HG02884 (cell line): Measurements from ENCODE around the gene DNAJB11.

Source experiments
- ATAC-seq: cut with Tn5 transposase; IDR thresholded peaks from one replicate; pipeline ENCODE4 v1.9.1; 2021; ENCODE audit warnings: mild to moderate bottlenecking, moderate library complexity; ENCODE audit not compliant: unreplicated experiment

The DNAJB11 gene

GRCh38 chr3:186594591-186595113 is 24.1 kb downstream of the DNAJB11 start:
- ATAC-seq: no peak

- ATAC-seq: no peak
These were observed 26.2 kb downstream of the DNAJB11 start for GRCh38 chr3:186596568-186597287.

GRCh38 chr3:186598108-186598784 is 27.7 kb downstream of the DNAJB11 start:
- ATAC-seq: no peak

GRCh38 chr3:186598794-186599141 is 28.2 kb downstream of the DNAJB11 start:
- no peak for ATAC-seq

- ATAC-seq: no peak
These were observed 28.7 kb downstream of the DNAJB11 start for GRCh38 chr3:186599142-186599784.

- no peak for ATAC-seq
These were observed 29.3 kb downstream of the DNAJB11 start for GRCh38 chr3:186599785-186600166.

GRCh38 chr3:186600896-186601295 is 30.4 kb downstream of the DNAJB11 start:
- no peak for ATAC-seq

GRCh38 chr3:186603159-186603558 is 32.6 kb downstream of the DNAJB11 start:
- no peak for ATAC-seq

- no peak for ATAC-seq
These were observed 34.6 kb downstream of the DNAJB11 start for GRCh38 chr3:186605078-186605477.

- no peak for ATAC-seq
These were observed 35.3 kb downstream of the DNAJB11 start for GRCh38 chr3:186605561-186606545.

- no peak for ATAC-seq
These were observed 38.2 kb downstream of the DNAJB11 start for GRCh38 chr3:186608624-186609215.

GRCh38 chr3:186609247-186609868 is 38.8 kb downstream of the DNAJB11 start:
- ATAC-seq: no peak

GRCh38 chr3:186612065-186612464 is 41.5 kb downstream of the DNAJB11 start:
- no peak for ATAC-seq

GRCh38 chr3:186612721-186613636 is 42.5 kb downstream of the DNAJB11 start, which contains the start of gene AHSG:
TSS of gene AHSG (plus strand) at chr3:186613060. CDS start at chr3:186613142, 82 bp downstream.
- ATAC-seq: no peak

GRCh38 chr3:186613637-186614265 is 43.2 kb downstream of the DNAJB11 start:
- no peak for ATAC-seq

- no peak for ATAC-seq
These were observed 43.7 kb downstream of the DNAJB11 start for GRCh38 chr3:186614266-186614596.

- ATAC-seq: no peak
These were observed 44.3 kb downstream of the DNAJB11 start for GRCh38 chr3:186614597-186615483.

- ATAC-seq: no peak
These were observed 45.7 kb downstream of the DNAJB11 start for GRCh38 chr3:186616299-186616617.
